GM21786 (cell line): ENCODE data around the gene SENP3.
A peak's percentile ranks its signal among the peaks of the same experiment; 100 is the strongest.

Source experiments
- ATAC-seq: cut with Tn5 transposase; IDR thresholded peaks from one replicate; pipeline ENCODE4 v1.9.1; 2021; ENCODE audit not compliant: unreplicated experiment

SENP3 gene

DNA sequence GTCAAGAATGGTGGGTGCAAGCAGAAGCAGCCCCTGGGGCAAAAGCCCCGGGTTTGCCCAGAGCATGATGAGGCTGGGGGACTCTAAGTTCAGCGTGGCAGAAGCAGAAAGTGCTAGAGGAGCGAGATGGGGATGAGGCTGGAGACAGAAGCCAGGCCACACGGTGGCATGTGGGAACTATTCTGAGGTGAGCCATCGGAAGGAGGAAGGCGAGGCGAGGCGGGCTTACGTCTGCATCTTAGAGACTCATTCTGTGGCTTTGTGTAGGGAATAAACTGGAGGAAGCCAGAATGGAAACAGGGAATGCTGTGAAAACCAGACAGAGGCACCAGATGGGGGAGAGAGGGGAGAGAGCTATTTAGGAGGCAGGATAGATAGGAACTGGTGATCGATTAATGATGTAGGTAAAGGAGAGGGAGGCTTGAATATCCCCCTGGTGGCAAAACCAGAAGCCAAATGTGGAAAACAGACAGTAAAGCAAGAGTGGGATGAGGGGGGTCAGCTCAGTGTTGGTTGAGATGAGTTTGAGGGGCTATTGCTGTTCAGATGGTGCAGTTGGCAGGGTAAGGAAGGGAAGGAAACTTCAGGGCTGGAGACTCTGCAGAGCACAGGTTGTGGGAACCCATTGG is 6.3 kb upstream of the SENP3 start:
- ATAC-seq = no peak

DNA sequence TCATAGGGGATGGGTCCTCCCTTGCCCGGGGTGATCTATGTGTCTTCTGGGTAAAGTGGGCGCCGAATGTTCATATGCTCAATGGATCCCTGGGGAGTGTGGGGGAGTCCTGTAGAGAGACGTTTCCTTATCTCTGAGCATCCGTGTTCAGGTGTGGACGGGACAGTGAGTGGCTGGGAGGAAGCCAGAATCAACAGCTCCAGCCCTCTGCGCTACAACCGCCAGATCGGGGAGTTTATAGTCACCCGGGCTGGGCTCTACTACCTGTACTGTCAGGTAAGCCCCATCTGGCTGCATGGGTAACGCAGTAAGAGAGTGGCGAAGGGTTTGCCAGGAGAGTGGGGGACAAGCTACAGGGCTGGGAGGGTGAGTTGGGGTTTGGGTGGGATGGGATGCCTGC is 5.1 kb upstream of the SENP3 start:
- no peak for ATAC-seq

DNA sequence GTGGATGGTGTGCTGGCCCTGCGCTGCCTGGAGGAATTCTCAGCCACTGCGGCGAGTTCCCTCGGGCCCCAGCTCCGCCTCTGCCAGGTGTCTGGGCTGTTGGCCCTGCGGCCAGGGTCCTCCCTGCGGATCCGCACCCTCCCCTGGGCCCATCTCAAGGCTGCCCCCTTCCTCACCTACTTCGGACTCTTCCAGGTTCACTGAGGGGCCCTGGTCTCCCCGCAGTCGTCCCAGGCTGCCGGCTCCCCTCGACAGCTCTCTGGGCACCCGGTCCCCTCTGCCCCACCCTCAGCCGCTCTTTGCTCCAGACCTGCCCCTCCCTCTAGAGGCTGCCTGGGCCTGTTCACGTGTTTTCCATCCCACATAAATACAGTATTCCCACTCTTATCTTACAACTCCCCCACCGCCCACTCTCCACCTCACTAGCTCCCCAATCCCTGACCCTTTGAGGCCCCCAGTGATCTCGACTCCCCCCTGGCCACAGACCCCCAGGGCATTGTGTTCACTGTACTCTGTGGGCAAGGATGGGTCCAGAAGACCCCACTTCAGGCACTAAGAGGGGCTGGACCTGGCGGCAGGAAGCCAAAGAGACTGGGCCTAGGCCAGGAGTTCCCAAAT is 4.5 kb upstream of the SENP3 start:
- no peak for ATAC-seq

DNA sequence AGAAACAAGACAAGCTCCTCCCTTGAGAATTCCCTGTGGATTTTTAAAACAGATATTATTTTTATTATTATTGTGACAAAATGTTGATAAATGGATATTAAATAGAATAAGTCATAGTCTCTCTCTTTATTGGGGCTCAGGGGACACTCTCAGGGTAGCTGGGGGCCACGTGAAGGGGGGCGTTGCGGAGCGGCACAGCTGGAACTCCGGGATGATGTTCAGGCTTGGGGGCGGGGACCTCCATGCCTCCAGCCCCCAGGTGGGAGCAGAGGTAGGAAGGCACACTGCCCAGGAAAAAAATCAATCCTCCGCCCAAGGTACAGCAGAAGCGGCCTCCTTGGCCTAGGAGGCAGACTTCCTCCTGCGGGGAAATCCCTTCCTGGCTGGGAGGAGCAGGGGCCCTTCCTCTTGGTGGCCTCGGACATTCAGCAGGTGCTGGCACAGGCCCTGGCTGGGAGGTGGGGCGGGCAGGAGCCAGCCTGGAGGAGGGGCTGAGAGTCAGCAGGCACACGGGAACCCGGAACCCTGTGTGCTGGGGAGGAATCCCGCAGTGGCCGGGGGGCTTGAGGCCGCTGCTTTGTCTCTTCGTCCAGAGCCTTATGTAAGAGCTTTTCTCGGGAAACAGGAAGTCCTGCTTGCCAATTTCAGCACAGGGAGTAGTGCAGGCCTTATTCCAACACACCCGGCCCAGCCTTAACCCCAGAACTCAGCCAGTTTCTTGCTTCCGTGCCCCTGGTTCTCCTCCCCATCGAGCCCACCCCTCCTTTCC is 3.8 kb upstream of the SENP3 start:
- ATAC-seq = peak; percentile 35

DNA sequence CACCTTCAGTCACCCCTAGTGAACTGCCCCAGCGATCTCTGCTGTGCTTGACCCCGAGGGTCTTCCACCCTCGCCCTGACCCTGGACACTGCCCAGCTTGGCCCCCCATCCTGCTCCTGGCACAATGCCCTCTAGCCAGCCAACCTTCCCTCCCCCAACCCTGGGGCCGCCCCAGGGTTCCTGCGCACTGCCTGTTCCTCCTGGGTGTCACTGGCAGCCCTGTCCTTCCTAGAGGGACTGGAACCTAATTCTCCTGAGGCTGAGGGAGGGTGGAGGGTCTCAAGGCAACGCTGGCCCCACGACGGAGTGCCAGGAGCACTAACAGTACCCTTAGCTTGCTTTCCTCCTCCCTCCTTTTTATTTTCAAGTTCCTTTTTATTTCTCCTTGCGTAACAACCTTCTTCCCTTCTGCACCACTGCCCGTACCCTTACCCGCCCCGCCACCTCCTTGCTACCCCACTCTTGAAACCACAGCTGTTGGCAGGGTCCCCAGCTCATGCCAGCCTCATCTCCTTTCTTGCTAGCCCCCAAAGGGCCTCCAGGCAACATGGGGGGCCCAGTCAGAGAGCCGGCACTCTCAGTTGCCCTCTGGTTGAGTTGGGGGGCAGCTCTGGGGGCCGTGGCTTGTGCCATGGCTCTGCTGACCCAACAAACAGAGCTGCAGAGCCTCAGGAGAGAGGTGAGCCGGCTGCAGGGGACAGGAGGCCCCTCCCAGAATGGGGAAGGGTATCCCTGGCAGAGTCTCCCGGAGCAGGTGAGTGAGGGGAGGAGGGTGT is 3.0 kb upstream of the SENP3 start, which contains the start of gene TNFSF13:
TSS of gene TNFSF13 (plus strand) at position 207 of the 776 bp plus-strand sequence. CDS start at position 497, 290 bp downstream.
- no peak for ATAC-seq

DNA sequence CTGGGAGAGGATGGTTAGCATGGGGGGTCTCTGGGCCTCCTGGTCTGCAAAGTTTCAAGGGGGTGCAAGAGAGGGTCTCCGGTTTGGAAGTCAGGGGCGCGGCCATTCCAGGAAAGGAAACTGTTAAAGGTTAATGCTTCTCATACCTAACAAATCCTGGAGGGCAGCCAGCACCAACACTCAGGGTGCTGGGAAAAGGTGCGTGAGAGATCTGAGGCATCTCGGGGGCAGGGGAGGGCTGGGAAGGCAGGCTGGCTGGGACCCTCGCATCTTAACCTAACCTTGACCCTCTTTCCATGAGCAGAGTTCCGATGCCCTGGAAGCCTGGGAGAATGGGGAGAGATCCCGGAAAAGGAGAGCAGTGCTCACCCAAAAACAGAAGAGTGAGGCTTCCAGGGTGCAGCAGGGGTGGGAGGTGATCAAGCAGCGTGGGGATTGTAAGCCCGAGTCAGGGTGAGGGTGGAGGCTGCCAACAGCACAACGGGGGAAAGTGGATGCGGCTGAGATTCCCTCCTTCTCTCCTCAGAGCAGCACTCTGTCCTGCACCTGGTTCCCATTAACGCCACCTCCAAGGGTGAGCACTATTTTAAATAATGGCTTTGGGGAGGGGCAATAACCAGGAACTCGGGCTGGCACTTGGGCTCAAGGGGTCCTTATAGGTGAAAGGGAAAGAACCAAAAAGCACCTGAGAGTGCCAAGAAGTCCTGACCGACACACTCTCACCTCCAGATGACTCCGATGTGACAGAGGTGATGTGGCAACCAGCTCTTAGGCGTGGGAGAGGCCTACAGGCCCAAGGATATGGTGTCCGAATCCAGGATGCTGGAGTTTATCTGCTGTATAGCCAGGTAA is 2.2 kb upstream of the SENP3 start:
- no peak for ATAC-seq

DNA sequence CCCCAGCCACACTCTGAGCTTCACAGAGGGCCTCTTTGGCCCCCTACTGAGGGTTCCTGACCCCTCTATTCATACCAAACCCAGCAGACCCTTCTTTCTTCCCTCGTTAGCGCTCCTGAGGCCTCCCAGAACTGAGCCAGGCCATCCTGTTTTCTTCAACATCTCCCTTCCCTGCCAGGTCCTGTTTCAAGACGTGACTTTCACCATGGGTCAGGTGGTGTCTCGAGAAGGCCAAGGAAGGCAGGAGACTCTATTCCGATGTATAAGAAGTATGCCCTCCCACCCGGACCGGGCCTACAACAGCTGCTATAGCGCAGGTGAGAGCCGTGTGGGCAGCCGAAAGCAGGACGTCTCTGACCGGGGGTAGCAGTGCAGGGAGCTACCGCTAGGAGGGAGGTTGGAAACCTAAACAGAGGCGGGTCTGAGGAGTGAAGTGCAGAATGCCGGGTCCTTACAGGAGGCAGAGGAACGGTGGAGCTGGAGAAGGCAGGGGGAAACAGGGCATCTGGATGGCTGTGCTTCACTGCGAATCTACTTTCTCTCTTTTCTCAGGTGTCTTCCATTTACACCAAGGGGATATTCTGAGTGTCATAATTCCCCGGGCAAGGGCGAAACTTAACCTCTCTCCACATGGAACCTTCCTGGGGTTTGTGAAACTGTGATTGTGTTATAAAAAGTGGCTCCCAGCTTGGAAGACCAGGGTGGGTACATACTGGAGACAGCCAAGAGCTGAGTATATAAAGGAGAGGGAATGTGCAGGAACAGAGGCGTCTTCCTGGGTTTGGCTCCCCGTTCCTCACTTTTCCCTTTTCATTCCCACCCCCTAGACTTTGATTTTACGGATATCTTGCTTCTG is 1.3 kb upstream of the SENP3 start:
- ATAC-seq = no peak

DNA sequence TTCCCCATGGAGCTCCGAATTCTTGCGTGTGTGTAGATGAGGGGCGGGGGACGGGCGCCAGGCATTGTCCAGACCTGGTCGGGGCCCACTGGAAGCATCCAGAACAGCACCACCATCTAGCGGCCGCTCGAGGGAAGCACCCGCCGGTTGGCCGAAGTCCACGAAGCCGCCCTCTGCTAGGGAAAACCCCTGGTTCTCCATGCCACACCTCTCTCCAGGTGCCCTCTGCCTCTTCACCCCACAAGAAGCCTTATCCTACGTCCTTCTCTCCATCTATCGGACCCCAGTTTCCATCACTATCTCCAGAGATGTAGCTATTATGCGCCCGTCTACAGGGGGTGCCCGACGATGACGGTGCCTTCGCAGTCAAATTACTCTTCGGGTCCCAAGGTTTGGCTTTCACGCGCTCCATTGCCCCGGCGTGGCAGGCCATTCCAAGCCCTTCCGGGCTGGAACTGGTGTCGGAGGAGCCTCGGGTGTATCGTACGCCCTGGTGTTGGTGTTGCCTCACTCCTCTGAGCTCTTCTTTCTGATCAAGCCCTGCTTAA is 617 bp upstream of the SENP3 start:
- ATAC-seq = peak; percentile 38

DNA sequence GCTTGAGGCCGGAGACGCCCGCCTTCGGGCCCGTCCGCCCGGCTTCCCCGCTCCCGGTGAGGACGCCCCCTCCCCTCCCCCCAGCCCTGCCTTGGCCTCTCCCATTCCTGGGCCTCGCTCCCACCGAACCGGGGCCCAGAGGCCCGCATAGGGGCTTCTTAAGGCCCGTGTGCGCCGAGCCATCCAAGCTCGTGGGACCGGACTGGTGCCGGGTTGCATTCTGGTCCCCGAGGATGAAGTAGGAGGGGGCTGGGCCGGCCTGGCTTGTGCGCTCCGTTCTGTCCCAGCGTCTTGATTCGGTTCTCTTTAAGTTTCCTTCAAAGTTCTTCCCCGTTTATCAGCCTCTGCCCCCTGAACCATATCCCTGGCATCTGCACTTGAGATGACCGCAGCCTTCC is 488 bp downstream of the SENP3 start:
- ATAC-seq = no peak

DNA sequence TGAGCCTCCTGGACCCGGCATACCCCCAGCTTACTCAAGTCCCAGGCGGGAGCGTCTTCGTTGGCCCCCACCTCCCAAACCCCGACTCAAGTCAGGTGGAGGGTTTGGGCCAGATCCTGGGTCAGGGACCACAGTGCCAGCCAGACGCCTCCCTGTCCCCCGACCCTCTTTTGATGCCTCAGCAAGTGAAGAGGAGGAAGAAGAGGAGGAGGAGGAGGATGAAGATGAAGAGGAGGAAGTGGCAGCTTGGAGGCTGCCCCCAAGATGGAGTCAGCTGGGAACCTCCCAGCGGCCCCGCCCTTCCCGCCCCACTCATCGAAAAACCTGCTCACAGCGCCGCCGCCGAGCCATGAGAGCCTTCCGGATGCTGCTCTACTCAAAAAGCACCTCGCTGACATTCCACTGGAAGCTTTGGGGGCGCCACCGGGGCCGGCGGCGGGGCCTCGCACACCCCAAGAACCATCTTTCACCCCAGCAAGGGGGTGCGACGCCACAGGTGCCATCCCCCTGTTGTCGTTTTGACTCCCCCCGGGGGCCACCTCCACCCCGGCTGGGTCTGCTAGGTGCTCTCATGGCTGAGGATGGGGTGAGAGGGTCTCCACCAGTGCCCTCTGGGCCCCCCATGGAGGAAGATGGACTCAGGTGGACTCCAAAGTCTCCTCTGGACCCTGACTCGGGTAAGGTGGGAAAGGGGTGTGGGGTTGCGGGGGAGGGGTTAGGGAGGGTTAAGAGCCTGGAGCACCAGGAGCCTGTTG is 1.6 kb downstream of the SENP3 start:
- ATAC-seq = no peak

DNA sequence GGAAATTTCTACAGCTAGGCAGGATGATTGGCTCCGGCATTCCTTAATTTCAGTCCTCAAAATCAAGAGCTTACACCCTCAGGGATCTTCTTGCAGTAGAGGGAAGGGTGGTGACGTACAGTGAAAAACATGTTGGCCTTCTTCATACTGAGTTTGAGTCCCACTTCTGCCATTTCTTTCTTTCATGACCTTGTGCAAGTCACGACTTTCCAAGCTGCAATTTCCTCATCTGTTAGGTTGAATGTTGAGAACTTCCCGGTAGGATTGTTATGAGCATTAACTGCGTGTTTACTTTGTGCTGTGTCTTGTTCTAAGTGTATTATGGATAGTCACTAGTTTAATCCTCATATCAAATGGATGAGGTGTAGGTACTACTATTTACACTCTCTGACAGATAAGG is 7.9 kb downstream of the SENP3 start:
- no peak for ATAC-seq

DNA sequence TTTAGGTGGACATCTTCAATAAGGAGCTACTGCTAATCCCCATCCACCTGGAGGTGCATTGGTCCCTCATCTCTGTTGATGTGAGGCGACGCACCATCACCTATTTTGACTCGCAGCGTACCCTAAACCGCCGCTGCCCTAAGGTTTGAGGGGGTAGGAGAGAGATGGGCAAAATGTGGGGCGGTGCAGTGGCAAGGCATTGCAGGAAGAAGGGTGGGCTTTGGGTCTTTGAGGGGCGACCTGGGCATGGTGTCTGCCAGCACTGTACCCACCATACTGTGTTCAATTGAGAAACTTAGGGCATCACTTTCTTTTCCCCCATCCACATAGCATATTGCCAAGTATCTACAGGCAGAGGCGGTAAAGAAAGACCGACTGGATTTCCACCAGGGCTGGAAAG is 8.6 kb downstream of the SENP3 start:
- ATAC-seq = no peak

DNA sequence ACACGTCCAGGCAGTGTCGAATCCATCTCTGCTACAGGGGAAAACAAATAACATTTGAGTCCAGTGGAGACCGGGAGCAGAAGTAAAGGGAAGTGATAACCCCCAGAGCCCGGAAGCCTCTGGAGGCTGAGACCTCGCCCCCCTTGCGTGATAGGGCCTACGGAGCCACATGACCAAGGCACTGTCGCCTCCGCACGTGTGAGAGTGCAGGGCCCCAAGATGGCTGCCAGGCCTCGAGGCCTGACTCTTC is 10.5 kb downstream of the SENP3 start:
- ATAC-seq = no peak

DNA sequence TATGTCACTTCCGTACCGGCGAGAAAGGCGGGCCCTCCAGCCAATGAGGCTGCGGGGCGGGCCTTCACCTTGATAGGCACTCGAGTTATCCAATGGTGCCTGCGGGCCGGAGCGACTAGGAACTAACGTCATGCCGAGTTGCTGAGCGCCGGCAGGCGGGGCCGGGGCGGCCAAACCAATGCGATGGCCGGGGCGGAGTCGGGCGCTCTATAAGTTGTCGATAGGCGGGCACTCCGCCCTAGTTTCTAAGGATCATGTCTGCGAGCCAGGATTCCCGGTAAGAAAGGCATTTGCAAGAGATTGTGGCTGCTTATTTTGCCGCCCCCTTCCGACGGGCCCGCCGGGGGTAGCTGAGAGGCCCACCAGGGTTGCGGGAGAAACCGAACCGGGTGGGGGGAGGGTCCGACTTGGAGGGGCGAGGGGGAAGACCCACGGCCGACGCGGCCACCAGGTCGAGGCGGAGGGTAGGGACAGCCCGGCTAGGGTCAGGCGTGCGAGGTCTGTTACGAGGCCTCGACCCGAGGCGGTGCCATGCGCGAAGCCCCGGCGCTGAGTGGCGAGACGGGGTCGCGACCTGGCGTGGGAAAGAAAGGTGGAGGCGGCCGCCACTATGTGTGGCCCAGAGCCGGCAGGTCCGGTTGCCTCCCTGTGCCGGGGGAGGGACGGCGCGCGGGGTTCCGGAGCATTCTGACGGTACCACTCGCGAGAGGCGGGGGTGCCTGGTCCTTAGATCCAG is 11.0 kb downstream of the SENP3 start:
- ATAC-seq = peak; percentile 89

DNA sequence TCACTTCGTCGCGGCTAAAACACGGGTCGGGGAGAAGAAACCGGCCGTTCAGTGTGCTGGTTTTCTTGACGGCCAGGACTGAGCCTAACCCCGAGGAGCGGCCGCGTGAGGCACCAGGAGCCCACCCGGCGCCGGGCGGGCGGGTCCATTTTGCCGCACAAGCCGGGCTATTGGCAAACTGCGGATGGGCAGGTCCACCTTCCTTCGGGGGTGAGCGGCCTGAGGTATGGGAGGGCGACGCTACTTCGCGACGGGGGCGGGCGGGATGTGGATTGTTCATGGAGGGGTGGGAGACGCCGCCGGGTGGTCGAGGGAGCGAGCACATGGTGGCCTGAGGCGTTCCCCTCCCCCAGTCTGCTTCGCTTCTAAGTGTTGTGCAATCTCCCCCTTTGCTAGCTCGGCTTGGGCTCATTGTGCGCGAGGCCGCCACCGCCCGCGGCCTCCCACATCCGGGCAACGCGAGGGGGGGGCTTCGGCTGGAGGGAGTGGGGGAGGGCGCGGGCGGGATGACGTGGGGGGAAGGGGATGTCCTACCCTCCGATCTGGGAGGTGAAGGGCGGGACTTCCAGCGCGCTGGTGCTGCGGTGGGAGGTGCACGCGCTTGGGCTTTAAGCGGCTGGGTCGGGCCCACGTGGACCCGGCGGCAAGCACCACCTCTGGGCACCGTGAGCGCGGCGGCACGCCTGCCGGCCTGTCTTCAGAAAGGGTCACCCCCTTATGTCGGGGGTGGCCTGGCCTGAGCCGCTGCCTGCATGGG is 11.8 kb downstream of the SENP3 start:
- no peak for ATAC-seq

DNA sequence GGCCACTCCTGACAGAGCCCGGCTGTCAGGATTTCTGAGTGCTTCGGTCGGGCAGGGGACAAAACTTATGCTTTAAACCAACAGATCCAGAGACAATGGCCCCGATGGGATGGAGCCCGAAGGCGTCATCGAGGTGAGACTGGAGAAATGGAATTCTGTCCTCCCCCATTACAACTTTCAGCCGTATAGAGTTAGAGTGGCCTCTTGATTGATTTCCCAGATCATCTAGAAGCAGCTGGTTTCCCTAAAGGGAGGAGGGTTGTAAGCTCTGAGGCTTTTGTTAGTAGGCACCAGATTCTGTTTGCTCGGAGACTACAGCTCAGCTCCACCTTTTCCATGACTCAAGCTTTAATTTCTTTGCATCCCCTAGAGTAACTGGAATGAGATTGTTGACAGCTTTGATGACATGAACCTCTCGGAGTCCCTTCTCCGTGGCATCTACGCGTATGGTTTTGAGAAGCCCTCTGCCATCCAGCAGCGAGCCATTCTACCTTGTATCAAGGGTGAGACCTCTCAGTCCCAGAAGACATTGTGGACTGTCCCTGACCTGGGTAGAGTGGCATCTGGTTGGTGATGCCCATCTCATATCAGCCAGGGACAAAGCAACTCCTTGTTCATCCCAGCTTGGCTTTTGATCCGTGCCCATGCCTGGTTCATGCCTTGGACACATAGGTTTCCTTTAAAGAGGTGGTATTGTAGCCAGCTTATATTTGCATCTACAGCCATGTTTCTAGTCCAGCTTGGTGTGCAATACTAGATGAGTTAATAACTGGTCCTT is 12.6 kb downstream of the SENP3 start:
- no peak for ATAC-seq

DNA sequence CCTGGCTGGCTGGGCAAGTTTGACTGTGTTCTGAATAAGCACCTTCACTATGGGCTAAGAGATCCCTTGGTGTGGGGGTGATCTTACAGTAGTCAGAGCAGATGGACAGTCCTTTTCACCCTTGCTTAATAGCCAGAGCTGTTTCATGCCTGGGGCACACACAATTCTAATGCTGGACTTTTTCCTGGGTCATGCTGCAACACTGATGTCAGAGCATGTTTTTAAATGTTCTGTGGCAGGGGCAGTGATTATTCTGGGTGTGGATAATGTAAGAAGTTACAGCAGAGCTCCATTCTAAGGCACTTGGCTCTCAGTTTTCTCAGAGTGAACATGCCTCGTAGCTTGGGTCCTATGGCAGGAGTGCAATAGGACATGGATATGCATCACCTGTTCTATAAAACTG is 13.8 kb downstream of the SENP3 start:
- no peak for ATAC-seq
